ENCODE data around the gene OR2T35. TPM values are rescaled to one million over a fixed set of nuclear protein-coding genes. Genes with fewer than 3 reads are reported as not detected.

The OR2T35 gene
- total and polyA plus RNA-seq, 2 donors (not counting 1 experiment from before 2014, with no cell fraction given), result 0.10 to 0.30 TPM

DNA sequence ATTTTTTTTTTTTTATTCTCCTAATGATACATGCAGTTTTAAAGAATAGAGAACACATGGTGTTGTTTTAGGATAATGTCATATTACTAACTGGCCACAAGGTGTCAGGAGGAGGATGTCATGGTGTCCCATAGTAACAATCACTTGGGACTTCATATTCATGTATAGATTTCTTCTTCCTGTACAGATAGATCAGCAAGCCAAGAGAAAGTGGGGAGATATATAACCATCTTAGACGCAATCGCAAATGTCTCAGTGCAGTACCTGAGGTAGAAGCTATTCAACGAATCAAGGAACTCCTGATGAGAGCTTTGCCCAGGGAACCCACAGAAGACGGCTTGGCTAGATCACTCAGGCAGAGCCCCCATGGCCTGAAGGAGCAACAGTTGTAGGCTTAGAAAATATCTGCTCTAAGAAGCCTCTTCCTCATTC lies 22.5 kb downstream of the OR2T35 start:
- WGBS (ENCODE audit: insufficient coverage), result 41% methylated on average over 3 of the region's 4 CpGs
- Histone ChIP-seq H3K9me3 (ENCODE audit: control extremely low read depth in 1 of 3, control insufficient read depth in 2 of 3, insufficient read depth in 1 of 3, low read length in 2 of 3) (no peaks in the 10 kb centered on the region), H2AFZ (ENCODE audit: insufficient read depth, low read depth, low read length, poor library complexity, severe bottlenecking) (peak overlapping the region; percentile 60), H3K4me1 (ENCODE audit: control insufficient read depth in 2 of 2, insufficient read depth in 2 of 2, low read length in 2 of 2) (peaks cover 6 to 7% of the 10 kb centered on the region in 2 donors), H3K4me3 (ENCODE audit: control extremely low read depth in 1 of 5, extremely low read depth in 1 of 5, insufficient read depth in 1 of 5, low read depth in 2 of 5, low read length in 4 of 5) (no peak overlapping the region), H3K27ac (ENCODE audit: low read length in 2 of 2) (peak overlapping the region; percentile 21 to 25), H3K36me3 (replicated peaks in 1 of 2; ENCODE audit: control extremely low read depth in 1 of 2, control insufficient read depth in 1 of 2, extremely low read depth in 1 of 2, insufficient read depth in 2 of 2, low read length in 1 of 2) (no peaks in the 10 kb centered on the region), H3K27me3 (replicated peaks in 1 of 4; ENCODE audit: control extremely low read depth in 1 of 4, control insufficient read depth in 3 of 4, insufficient read depth in 4 of 4, low read length in 3 of 4) (no peaks in the 10 kb centered on the region), H4K20me1 (ENCODE audit: control insufficient read depth, insufficient read depth, low read length, poor library complexity, severe bottlenecking) (no peaks in the 10 kb centered on the region), H3K4me2 (replicated peaks; ENCODE audit: low read depth, low read length, poor library complexity, severe bottlenecking) (peak overlapping the region; percentile 54), H3K9ac (ENCODE audit: low read length) (peak overlapping the region; percentile 24), H3K79me2 (ENCODE audit: control insufficient read depth, insufficient read depth, low read length) (no peaks in the 10 kb centered on the region)
- POLR2A ChIA-PET, result interaction anchor here (1.7 kb wide), 1 partner anchor 184 kb away, joined by 5 read pairs; no protein-coding TSS in a partner anchor
- peak overlapping the region; percentile 90 for H3K27ac Mint-ChIP-seq
- peaks cover 11% of the 10 kb centered on the region for H3K4me1 Mint-ChIP-seq
- H3K4me3 Mint-ChIP-seq, result peak overlapping the region; percentile 56
- H3K9me3 Mint-ChIP-seq (ENCODE audit: insufficient read depth), result no peaks in the 10 kb centered on the region
- intact Hi-C loops (cut with micrococcal nuclease), result loop anchor here (1.0 to 2.0 kb wide), 4 partner anchors 64 to 218 kb away; partner anchors contain the start of gene ZNF672
- ATAC-seq (ENCODE audit: low read depth) (peak; percentile 93), DNase-seq (peak; percentile 68)
- no peak for TF ChIP-seq EZH2 (IDR thresholded peaks at IDR 0.05; ENCODE audit: borderline replicate concordance, insufficient read depth, low read depth, low read length, poor library complexity, severe bottlenecking)
- TF ChIP-seq, protein P1, sequence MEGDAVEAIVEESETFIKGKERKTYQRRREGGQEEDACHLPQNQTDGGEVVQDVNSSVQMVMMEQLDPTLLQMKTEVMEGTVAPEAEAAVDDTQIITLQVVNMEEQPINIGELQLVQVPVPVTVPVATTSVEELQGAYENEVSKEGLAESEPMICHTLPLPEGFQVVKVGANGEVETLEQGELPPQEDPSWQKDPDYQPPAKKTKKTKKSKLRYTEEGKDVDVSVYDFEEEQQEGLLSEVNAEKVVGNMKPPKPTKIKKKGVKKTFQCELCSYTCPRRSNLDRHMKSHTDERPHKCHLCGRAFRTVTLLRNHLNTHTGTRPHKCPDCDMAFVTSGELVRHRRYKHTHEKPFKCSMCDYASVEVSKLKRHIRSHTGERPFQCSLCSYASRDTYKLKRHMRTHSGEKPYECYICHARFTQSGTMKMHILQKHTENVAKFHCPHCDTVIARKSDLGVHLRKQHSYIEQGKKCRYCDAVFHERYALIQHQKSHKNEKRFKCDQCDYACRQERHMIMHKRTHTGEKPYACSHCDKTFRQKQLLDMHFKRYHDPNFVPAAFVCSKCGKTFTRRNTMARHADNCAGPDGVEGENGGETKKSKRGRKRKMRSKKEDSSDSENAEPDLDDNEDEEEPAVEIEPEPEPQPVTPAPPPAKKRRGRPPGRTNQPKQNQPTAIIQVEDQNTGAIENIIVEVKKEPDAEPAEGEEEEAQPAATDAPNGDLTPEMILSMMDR (IDR thresholded peaks at IDR 0.05), result peak; percentile 89
- H3K27me3 Mint-ChIP-seq, result no peaks in the 10 kb centered on the region
- CTCF ChIA-PET, result interaction anchor here (0.6 to 15.1 kb wide), 34 partner anchors 9 to 236 kb away, joined by 3 to 315 read pairs (median 4); partner anchors contain the start of genes OR2T1, OR2T10, SH3BP5L and ZNF672

DNA sequence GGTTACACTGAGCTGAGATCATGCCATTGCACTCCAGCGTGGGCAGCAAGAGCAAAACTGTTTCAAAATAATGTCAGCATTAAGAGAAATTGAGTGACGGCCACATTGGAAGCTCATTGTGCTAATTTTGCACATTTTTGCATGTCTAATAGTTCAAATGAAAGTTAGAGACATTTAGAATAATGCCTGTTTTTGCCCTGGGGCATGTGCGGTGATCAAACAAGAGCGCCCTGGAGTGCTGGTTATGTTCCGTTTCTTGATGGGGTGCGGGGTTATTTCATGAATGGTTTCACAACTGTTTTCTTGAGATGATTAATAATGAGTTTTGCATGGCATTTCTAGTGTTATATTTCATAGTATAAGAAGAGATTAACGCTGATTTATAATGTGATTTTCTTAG lies 23.3 kb downstream of the OR2T35 start:
- Histone ChIP-seq H3K9me3 (ENCODE audit: control extremely low read depth in 1 of 3, control insufficient read depth in 2 of 3, insufficient read depth in 1 of 3, low read length in 2 of 3) (no peaks in the 10 kb centered on the region), H3K4me2 (replicated peaks; ENCODE audit: low read depth, low read length, poor library complexity, severe bottlenecking) (no peak overlapping the region), H3K27ac (ENCODE audit: low read length in 2 of 2) (no peak overlapping the region), H3K4me1 (ENCODE audit: control insufficient read depth in 2 of 2, insufficient read depth in 2 of 2, low read length in 2 of 2) (peaks cover 6 to 7% of the 10 kb centered on the region in 2 donors), H3K4me3 (ENCODE audit: control extremely low read depth in 1 of 5, extremely low read depth in 1 of 5, insufficient read depth in 1 of 5, low read depth in 2 of 5, low read length in 4 of 5) (no peak overlapping the region), H3K36me3 (replicated peaks in 1 of 2; ENCODE audit: control extremely low read depth in 1 of 2, control insufficient read depth in 1 of 2, extremely low read depth in 1 of 2, insufficient read depth in 2 of 2, low read length in 1 of 2) (no peaks in the 10 kb centered on the region), H2AFZ (ENCODE audit: insufficient read depth, low read depth, low read length, poor library complexity, severe bottlenecking) (no peak overlapping the region), H4K20me1 (ENCODE audit: control insufficient read depth, insufficient read depth, low read length, poor library complexity, severe bottlenecking) (no peaks in the 10 kb centered on the region), H3K79me2 (ENCODE audit: control insufficient read depth, insufficient read depth, low read length) (no peaks in the 10 kb centered on the region), H3K9ac (ENCODE audit: low read length) (no peak overlapping the region), H3K27me3 (replicated peaks in 1 of 4; ENCODE audit: control extremely low read depth in 1 of 4, control insufficient read depth in 3 of 4, insufficient read depth in 4 of 4, low read length in 3 of 4) (no peaks in the 10 kb centered on the region)
- Mint-ChIP-seq H3K4me1 (peaks cover 11% of the 10 kb centered on the region), H3K27me3 (no peaks in the 10 kb centered on the region), H3K27ac (no peak overlapping the region), H3K9me3 (ENCODE audit: insufficient read depth) (no peaks in the 10 kb centered on the region), H3K4me3 (no peak overlapping the region)
- no peak for DNase-seq
- POLR2A ChIA-PET, result no interaction called here
- ATAC-seq (ENCODE audit: low read depth), result no peak
- TF ChIP-seq EZH2 (IDR thresholded peaks at IDR 0.05; ENCODE audit: borderline replicate concordance, insufficient read depth, low read depth, low read length, poor library complexity, severe bottlenecking), result no peak
- TF ChIP-seq, protein P1 (IDR thresholded peaks at IDR 0.05), result no peak
- CTCF ChIA-PET, result interaction anchor here (0.7 to 15.1 kb wide), 19 partner anchors 8 to 219 kb away, joined by 3 to 315 read pairs (median 5); partner anchors contain the start of gene OR2T1
- intact Hi-C loops (cut with micrococcal nuclease), result loop anchor here (1.0 to 2.0 kb wide), 4 partner anchors 65 to 217 kb away; partner anchors contain the start of gene ZNF672
- WGBS (ENCODE audit: insufficient coverage), result 95% methylated on average over 5 of the region's 7 CpGs
